NCI-H146 treated with DMSO at 0.1 percent for 48 hours (cell line): ENCODE results near the gene HOXB6.

Experiments used
- DNase-seq: peaks from one replicate; lab custom pipeline; 2025; ENCODE audit not compliant: unreplicated experiment; lab: John Stamatoyannopoulos, UW

Gene HOXB6

DNA sequence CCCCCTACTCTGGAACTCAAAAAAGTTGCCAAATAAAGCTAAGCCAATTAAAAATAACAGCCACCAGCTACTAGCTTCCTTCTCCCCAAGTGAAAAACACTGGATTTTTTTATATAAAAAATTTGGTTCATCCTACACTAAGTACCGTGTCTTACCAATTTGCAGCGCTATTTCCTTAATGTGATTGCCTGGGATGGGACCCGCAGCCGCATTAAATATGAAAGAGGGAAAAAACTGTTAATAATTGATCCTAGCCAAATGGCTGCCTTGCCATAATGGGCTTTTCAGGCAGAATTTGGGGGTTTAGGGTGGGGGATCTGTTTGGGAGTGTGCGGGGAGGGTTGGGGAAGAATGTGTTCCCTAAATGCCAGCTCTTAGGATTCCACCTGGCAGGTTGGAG, 19.3 kb upstream of the HOXB6 start:
- DNase-seq = no peak

DNA sequence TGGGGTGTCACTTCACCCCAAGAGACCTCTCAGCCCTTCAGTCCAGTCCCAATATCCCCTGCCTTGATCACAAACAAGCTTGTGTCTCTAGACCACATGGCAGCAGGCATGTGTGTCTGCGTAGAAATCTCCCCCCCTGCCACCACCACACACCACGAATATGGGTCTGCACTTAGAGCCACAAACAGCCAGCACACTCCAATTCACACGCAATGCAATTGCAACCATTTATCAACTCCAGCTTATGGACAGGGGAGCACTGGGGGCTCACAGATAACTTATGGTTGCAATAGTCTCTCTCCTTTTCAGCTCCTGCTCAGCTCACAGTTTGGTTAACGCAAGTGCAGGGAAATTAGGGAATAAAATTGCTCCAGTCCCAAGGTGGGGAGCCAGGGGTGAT, 18.8 kb upstream of the HOXB6 start:
- no peak for DNase-seq

DNA sequence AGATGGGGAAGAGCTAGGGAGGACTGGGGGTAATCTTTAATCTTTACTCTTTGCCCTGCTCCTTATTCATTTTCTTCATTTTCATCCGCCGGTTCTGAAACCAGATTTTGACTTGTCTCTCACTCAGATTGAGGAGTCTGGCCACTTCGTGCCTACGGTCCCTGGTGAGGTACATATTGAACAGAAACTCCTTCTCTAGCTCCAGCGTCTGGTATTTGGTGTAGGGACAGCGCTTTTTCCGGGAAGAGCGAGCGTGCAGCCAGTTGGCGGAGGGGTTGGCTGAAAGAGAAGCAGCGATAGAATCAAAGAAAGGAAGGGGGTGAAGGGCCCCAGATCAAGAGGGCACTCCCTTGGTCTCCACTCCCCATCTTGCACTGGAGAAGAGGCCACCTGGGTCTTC, 18.1 kb upstream of the HOXB6 start:
- no peak for DNase-seq

DNA sequence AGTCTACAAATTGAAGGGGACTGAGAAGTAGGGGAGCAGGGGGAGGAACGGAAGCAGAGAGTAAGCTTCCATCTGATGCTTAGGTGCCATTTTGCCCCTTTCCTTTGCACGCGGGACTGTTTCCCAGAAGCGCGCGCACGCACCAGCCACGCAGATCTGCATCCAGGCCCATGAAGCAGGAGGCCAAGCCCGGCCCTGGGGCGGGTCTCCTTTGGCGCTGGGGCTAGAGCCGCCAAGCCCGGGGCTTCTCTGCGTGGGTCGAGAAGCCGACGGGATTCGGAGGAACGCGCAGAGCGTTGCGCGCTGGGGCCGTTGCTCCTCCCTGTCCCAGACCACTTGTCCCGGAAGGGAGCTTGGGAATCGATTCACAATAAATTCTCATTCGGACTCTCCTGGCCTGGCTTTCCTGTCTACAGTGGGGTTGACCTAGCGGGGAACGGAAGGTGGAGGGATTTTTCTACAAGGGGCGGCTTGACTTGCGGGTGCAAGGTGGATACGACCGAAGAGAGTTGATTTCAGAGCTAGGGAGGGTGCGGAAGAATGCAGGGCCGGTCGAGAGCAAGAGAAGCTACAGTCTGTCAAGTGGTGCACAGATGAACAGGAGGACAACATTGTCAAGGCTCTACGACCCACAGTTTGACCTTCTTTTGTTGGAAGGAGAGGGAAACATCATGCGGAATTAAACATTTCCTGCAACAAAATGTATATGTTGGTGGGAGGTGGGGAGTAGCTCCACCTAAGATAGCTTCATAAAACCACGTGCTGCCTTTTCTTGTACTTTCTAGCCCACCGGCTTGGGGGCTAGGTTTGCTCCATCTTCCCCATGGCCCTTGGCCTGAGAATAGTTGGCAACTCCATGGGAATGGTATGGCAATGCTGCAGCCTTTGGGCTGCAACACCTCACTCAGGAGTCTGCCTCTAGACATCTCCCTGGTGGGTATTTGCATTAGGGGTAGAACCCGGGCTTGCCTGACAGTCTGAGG, 16.9 kb upstream of the HOXB6 start:
- no peak for DNase-seq

DNA sequence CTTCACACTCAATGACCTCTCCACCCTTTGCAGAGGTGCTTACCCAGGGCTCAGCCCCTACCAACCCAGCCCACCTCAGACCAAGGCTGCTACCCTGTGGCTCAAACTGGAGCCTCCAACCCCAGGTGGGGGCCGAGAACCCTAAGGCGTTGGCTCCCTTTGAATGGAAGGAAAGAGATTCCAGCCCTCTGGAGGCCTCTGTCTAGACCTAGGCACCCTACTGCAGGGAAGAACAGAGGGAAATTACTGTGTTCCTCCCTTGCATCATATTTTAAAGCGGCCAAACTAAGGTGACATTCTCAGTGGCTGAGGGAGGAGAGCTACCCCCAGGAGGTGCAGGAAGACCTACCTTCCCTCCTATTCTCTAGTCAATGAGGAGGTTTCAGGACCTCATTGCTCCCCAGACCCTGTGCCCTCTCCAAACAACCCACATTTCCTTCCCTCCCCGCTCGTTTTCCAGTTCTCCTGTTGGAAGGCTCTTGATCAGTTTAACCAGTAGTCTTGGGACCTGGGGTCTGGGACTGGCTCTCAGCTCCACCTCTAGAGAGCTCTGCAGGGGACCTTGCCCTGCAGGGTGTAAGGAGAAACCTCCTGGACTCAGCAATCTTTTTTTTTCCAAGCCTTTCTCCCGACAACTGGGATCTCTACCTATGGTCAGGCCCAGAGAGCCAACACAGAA, 15.8 kb upstream of the HOXB6 start:
- no peak for DNase-seq

DNA sequence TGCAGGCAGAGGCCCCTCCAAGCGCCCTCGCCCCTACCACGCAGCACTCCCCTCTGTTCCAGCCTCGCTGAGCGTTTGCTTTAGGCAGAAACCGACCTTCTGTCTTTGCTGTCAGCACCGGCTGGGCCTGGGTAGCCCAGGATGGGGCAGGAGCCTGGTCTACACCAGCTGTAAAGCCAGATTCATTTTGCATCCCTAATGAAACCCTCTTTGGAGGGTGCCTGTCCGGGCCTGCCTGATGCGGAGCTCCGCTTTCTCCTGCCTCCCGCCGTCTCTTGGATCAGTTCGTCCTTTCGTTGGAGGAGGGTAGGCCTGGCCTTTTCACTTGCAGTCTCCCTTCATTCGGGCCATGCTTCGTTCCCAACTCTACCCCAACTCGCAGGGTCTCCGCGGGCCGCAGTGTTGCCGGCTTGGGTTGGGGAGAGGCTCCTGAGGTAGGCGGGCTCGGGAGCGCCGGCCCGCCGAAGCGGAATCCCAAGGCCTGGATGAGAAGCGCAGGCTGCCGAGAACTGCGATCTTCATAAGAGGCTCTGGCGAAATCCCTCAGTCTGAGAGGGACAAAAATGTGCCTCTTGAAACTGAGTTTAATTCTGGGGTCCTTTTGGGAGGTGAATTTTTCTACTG, 15.2 kb upstream of the HOXB6 start:
- no peak for DNase-seq

DNA sequence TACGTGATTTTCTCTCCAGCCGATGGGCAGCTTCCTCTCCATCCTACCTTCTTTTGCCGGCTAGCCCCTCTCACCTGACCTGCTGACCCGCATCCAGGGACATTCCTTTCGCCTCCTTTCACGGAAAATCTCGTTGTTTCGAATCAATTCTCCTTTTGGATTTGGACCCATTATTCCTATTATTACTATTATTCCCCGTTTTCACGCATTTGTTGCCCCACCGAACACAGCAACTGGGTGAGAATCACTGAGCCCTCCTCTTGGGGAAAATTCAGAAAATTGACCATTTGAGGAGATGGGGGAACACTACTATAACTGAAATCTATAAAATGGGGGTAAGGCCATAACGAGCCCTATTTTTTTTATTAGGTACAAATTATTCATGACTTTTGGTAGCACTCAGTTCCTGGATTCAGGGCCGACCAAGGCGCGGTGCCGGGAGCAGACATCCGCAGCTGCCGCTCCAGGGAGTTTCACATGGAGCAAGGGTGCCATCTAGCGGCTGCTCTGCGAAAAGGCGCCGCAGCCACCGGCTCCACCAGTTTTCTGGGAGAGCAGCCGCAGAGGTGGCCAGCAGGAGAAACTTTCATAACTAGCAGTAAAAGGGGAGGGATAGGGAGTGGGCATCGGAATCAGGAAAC, 13.6 kb upstream of the HOXB6 start:
- peak; percentile 62 for DNase-seq

DNA sequence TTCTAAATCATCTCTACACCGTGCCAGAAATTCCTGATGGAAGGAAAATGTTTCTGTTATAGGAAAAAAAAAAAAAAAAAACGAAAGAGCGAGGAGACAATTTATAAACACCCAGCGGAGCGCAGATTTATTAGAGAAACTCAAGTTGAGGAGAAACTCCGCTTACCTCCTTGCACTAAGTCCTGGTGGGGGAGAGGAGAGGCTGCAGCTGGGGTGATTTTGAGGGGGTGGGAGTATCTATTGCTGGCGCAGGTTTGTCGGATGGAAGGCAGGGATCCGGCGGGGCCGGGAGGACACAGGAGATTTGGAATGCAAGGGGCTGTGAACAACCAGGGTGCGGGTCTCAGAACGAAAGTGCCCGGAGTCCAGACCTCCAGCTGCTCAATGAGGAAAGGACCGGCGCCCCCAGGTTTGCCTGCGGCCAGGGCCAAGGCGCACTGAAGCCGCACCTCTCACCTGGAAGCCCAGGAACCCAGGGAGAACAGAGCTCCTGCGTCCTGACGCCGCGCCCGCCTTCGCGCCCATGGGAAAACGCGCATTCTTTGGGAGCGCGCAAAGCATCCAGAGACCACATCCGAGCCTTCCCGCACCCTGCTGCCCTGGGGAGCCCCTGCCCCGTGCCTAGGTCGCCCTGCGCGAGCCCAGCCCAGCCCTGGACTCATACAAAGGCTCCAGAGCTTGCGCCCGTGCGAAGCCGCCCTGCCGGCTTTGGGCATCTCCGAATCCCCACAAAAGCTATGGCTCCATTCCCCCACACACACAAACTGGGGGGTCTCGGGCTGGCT, 12.9 kb upstream of the HOXB6 start:
- no peak for DNase-seq

DNA sequence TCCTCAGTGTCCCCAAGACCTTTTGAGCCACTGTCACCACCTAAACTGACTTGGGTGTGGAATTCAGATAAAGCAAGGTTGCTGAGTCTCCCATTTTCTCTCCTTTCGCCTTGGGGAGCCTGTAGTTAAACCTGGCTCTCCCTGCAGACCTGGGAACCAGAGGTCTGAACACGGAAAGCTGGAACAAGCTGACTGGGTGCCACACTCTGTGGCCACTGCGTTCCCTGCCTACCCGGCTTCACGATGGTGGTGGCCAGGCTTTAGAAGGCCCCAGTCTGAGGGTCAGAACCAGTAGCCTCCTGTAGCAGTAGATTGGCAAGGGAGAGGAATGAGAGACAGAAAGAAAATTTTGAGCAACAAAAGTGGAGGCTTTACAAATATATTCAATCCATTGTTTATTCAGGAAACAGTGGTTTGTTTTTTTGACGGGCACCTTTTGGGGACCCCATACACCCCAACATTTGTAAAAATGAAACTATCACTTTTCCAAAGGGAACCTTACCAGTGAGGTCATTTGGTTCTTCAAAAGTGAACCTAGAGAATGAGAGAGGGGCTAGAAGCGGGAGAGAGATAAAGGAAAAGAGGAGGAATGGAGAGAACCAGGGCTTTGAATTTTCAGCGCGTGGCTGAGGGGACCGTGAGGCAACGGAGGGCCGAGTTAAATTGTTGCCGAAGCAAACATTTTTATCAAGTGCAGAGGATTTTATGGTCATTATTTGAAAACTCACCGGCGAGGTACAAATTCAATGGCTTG, 12.1 kb upstream of the HOXB6 start:
- DNase-seq = no peak

DNA sequence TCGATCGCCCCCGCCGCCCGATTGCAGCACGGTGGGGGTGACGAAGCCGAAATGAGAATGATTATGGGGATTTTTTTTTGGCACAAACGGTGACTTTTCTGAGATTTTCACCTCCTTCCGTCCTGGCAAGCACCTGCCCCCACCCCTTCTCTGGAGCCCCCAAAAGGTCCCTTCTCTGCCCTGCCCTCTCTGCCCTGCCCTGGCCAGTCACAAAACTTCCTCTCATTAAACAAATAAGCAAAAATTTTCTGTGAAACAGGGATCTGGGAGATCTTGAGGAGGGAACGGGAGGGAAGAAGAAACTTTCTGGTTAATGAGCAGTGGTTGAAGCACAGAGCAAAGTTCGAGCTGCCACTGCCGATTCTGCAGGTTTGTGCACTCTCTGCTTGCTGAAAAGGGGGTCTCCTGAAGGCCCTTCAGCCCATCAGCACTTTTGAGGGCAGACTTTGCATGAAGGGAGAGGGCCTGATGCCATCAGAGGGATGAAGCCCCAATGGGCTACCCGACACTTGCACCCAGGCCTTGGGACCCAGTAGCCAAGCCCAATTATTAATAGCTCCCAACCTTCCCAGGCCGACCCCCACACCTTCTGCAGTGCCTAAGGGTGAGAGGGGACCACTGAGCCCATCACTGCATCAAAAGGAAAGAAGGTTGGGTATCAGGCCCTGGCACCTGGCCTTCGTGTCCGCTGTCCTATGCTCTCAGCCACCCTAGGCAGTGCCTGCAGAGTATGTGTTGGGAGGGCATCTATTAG, 11.4 kb upstream of the HOXB6 start:
- no peak for DNase-seq

DNA sequence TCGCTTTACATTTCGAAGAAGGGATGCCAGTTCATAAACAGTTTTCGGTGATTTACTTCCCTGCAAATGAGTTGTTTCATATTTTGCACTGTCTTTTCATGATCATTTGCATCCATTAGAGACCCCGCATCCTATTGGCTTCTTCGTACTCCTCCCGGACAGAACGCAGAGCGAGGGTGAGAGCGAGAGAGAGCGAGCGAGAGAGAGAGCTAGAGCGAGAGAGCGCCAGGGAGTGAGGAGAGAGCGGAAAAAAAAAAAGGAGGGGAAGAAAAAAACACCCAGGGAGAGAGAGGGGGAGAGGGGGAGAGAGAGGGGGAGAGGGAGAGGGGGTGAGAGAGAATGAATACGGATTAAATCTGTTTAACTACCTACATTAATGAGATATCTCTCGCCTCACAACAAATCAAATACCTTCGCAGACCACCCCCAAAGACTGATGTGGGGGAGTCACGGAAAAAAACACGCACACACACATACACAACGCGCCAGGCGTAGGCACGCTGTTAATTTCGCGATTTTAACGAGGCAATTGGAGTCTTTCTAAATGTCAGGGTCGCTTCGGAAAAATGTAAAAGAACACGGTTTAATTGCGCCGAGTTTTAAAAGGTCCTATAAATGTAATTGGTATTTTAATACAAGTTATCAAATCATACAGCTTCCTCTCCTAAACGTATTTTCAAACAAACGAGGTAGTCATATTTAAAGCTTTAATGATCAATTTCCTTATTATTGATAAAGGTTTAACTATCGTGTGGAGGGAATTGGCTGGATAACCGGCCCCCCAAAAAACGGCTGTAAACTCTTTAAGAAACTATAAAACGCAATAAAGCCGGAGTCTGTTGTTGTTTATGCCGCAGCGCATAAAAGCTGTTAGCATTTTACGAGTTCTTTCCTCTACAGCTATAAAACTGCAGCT, 10.5 kb upstream of the HOXB6 start, which contains the start of gene HOXB8:
HOXB8 (minus strand) TSS at position 246 of the 916 bp plus-strand sequence. CDS start 588 bp downstream, outside the sequence.
- DNase-seq = no peak

DNA sequence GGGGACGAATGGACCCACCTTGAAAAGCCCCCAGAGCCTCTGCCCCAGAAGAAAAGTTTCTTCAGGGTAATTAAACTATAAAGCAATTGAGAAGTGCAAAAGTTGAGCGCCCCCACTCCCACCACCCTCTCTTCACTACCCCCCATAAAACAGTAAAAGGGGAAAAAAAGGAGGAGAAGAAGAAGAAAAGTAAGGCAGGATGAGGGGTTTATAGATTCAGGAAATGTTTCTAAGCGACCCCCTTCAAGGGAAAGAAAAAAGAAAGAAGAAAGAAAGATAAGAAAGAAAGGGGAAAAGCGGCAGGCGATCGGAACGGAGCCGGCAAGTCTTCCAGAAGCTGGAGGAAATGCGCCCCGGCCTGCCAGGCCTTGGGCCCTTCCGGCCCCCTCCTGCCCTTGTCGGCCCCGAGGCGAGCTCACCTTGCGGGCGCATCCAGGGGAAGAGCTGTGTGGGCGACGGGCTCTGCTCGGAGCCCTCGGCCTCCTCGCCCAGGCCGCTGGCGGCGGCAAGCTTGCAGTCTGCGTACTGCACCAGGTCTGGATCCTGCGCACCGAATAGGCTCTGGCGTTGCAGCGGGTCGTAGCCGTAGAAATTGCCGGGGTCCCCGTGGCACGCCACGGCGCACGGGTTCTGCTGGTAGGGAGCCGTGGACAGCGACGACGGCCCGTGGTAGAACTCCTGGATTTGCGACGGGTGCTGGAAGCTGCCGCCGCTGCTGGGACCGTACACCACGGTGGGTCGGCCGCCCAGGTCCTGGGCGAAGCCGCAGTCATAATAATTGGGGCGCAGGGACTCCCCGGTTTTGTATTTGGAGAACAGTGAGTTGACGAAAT, 9.3 kb upstream of the HOXB6 start:
- DNase-seq = no peak

DNA sequence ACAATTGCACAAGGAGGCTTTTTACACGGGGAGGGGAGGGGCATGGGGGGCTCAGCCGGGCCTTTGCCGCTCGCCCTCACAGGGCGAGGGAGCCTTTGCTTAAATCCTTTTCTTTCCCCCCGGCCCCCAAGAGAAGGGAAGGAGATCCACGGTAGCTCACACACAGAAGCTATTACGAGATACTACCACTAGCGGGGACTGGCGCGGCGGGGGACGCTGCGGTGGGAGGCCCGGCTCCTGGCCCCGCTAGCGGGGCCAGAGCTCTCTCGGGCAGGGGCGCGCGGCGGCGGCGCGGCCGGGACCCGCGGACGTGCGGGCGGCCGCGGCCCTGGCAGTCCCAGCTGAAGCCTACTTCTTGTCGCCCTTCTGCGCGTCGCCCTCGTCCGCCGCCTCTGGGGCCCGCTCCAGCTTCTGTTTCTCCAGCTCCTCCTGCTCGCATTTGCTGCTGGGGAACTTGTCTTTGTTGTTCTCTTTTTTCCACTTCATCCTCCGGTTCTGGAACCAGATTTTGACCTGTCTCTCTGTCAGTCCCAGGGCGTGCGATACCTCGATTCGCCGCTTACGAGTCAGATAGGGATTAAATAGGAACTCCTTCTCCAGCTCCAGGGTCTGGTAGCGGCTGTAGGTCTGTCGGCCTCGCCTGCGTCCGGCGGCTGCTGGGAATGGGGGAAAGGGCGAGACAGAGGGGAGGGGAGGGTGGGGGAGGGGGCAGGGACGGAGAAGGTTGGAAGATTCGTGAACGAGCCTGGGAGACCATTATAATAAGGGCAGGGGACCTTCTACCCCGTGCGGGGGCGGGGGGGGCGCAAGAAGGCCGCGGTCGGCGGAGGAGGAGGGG, 8.3 kb upstream of the HOXB6 start:
- no peak for DNase-seq

DNA sequence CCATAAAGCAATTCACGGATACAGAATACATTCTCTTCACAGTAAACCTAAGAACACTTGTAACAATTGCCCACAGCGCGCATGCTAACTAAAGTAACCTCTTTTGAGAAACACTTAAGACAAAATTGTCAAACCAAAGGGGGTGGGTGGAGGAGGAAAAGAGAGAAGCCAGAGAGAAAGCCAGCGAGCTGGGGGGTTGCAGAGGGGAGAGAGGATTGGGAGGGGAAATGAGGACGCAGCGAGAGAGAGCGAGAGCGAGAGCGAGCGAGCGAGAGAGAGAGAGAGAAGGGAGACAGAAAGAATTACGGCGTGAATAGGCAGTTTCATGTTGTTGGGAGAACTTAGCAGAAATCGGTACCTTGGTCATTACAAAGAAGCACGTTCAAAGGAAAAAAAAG, 7.7 kb upstream of the HOXB6 start:
- DNase-seq = no peak

DNA sequence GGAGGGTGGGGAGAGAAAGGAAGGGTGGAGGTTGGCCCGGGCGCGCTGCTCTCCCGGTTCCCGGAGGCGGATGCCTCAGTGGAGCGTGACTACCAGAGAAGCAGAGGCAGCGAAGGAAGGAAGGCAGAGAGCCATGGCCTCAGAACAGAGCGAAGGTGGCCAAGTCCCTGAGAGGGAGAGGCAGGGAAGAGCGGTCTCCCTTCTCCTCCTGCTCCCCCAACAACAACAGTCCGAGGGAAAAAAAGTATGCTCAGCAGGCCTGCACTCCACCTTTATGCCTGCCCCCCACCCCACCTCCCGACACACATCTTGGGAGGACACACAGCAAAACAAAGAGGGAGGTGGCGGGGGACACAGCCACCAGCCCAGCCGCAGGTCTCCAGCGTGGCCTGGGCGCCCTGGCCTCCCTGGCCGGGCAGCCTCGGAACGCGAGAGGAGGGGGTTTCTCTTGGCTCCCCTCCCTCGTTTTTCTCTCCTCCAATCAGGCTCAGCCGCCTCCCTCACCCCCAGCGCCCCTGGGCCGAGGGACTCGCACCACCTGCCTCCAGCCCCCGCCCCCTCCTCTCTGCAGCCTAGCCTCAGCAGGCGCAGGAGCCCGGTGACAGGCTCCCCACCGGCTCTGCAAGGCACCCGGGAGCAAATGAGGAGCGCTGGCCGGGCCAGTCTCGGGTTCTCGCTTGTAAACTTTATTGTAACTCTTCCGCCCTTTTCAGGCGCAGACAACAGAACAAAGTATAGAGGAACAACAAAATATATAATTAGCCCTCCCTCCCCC, 7.1 kb upstream of the HOXB6 start:
- peak; percentile 77 for DNase-seq
